GM18873 (cell line): ENCODE results near the gene MLX.
"Not testable (repeated sequence)": the region's sequence is repeated elsewhere in the genome, so short reads cannot be mapped to it uniquely, and the experiment has no call there.

Experiments used
- ATAC-seq: cut with Tn5 transposase; IDR thresholded peaks from one replicate; pipeline ENCODE4 v1.9.1; 2021; ENCODE audit warnings: mild to moderate bottlenecking, moderate library complexity, moderate number of reproducible peaks; ENCODE audit not compliant: unreplicated experiment, low FRiP score

The MLX gene

DNA sequence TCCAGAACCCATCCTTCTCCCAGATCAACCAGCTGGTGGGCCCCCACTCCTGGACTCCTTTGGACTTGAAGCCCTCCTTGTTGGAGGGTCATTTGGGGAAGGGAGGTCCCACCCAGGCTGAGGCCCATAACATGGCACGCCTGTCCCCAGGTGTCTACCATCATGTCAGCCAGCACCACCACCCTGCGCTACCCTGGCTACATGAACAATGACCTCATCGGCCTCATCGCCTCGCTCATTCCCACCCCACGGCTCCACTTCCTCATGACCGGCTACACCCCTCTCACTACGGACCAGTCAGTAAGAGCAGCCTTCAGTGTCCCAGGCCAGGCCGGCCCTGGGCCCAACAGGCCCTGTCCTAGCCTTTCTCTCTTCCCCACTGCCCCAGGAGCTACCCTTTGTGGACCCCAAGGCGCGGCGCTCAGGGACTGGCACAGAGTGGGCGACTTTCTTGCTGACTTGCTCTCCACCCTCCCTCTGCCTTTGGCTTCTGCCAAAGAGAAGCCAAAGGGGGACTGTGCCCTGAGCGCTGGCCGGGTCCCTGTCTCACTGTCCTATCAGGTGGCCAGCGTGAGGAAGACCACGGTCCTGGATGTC, 46.9 kb downstream of the MLX start:
- ATAC-seq: no peak

DNA sequence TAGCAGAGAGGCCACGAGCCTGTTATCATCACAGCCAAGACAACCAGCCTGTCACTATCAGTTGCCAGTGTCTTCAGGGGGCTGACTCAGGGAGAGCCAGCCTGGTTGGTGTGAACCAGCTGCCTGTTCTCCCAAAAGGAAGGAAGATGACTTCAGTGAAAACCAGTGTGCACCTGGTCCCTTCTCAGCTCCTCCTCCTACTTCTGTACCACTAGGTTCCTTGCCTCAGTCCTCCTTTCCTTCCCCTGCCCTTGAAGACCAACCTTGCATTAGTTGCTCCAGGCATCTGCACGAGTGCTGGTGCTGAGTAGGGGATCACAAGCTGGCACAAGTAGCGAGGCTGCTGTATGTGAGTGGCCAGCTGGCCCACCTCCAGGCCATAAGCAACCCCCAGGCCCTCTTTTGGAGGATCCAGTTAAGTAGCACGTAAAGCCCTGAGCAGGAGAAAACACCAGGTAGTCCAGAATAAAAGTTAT, 51.1 kb downstream of the MLX start:
- ATAC-seq: peak; percentile 25

DNA sequence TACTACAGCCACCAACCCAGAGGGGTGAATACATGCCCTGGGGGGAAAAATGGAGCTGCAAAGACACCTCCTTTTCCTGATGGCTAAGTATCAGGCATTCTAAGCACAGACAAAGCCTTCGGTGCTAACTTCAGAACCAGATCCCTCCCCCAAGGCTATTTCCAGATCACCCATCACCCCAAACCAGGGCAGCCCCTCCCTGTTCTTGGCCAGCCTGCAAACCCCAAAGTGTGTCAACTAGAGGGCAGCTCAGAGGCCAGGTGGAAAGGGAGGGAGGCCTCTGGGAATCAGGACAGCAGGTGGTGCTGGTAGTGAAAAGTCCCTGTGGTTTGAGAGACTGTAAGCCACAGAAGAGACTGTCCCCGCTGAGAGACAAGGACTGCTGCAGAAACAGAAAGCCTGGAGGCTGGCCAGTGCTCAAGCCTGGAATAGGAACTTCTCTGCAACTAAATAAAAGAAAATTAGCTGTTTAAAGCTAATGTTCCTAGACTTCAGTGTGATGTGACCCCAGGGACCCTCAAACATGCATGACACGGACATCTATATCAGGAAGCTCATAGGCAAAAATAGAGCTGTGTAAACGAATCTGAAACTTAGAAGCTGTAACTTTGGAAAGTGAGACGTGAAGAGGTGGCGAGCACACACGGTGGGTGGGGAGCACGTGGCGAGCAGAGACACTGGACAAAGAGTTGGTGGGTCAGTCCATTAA, 51.7 kb downstream of the MLX start:
- peak; percentile 58 for ATAC-seq

DNA sequence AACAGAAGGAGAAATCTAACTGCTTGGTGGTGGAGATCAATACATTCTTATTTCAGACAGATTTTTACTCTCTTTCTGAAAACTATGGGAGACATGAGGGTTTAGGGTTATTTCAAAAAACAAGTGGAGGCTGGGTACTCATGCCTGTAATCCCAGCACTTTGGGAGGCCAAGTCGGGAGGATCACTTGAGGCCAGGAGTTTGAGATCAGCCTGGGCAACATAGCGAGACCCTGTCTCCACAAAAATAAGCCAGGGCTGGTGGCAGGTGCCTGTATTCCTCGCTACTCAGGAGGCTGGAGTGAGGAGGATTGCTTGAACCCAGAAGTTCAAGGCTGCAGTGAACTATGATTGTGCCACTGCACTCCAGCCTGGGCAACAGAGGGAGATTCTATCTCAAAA, 55.1 kb downstream of the MLX start:
- ATAC-seq: not testable (repeated sequence)
